Measurements from ENCODE around the gene PAPLN.
A peak's percentile ranks its signal among the peaks of the same experiment; 100 is the strongest.

Gene PAPLN

DNA sequence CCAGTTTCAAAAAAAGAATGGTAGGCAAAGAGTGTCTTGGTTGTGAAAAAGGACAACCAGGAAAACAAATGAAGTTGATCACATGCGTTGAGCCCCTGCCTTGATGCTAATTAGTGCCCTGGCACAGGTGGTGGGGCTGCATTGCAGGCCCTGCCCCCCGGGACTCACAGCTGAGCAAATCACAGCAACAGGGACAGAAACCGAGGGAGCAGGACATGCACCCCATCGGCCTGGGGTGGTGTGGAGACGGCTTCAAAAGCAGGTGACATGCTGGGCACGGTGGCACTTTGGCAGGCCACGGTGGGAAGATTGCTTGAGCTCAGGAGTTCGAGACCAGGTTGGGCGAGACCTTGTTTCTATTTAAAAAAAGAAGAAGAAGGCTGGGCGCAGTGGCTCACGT is 1.1 kb upstream of the PAPLN start:
- no peak for DNase-seq (ENCODE audit: low read depth)
- H3K4me3 ChIP-seq (ENCODE audit: low read length), result no peak overlapping the region
- TF ChIP-seq, protein P1, sequence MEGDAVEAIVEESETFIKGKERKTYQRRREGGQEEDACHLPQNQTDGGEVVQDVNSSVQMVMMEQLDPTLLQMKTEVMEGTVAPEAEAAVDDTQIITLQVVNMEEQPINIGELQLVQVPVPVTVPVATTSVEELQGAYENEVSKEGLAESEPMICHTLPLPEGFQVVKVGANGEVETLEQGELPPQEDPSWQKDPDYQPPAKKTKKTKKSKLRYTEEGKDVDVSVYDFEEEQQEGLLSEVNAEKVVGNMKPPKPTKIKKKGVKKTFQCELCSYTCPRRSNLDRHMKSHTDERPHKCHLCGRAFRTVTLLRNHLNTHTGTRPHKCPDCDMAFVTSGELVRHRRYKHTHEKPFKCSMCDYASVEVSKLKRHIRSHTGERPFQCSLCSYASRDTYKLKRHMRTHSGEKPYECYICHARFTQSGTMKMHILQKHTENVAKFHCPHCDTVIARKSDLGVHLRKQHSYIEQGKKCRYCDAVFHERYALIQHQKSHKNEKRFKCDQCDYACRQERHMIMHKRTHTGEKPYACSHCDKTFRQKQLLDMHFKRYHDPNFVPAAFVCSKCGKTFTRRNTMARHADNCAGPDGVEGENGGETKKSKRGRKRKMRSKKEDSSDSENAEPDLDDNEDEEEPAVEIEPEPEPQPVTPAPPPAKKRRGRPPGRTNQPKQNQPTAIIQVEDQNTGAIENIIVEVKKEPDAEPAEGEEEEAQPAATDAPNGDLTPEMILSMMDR (conservative IDR thresholded peaks at IDR 0.05; ENCODE audit: low read length), result no peak

DNA sequence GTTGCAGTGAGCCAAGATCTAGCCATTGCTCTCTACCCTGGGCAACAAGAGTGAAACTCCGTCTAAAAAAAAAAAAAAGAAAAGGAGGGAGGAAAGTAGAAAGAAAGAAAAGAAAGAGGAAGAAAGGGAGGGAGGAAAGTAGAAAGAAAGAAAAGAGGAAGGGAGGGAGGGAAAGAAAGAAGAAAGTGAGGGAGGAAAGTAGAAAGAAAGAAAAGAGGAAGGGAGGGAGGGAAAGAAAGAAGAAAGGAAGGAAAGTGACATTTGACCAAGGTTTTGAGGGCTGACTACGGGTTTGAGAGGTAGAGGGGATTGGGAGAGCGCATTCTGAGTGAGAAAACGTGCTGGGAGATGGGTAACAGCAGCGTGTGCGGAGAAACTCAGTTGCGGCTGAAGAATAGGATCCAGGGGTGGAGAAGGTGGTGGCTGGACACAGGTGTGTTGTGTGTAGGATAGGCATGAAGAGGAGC is 521 bp upstream of the PAPLN start:
- H3K4me3 ChIP-seq (ENCODE audit: low read length), result no peak overlapping the region

DNA sequence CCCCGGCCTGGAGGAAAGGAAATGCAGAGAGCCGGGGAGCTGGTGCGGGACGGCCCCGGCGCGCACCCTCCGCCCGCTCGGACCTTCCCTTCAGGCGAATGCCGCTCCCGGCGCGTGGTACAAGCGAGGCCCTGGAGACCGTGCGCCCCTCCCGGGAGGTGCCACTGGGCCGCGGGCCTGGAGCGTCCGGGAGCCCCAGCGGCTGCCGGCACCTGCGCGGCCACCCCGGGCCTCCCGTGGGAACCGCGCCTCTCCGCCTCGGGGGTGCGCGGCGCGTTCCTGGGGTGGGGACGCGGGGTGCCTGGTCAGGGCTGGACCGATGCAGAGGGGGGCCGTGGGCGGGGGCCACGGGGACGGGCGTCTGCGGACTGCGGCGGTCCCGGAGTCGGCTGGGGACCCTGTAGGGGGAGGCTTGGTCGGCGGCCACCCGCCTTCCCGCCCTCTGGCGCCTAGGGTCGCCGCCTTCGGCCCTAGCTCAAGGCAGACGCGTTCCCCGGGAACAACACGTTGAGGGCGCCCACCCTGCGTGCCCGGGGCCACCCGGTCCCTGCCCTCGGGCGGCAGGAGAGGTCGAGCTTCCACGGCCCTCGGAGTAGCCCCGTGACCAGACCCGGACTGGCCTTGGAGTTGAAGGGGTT is 599 bp downstream of the PAPLN start:
- TF ChIP-seq, protein P1 (conservative IDR thresholded peaks at IDR 0.05; ENCODE audit: low read length), result no peak
- H3K4me3 ChIP-seq (ENCODE audit: low read length), result peak overlapping the region; percentile 34
- DNase-seq (ENCODE audit: low read depth), result no peak

More for the DNA sequence above, 521 bp upstream of the PAPLN start:
- TF ChIP-seq, protein P1 (conservative IDR thresholded peaks at IDR 0.05; ENCODE audit: low read length), result no peak
- DNase-seq (ENCODE audit: low read depth), result no peak

DNA sequence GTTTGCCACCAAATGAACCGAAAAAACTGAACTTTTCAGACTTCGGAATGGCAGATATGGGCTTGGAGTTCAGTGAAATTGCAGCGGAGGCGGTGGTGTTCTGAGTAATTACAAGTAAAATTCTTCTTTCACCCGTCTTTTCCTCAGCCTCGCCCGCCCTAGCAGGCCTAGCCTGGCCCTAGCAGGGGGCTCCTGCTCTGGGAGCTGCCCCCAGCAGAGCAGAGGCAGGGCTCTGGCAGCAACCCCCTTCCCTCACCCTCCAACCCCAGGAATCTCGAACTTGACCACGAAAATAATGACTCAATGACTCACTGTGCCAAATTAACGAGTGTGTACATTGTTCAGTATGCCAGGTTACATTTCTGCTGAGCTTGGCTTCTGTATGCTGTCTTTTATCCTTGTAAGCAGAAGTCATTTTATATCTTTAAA is 1.1 kb downstream of the PAPLN start:
- H3K4me3 ChIP-seq (ENCODE audit: low read length), result peak overlapping the region; percentile 34
- peak; percentile 70 for DNase-seq (ENCODE audit: low read depth)
- TF ChIP-seq, protein P1 (conservative IDR thresholded peaks at IDR 0.05; ENCODE audit: low read length), result 0 out of 2 replicates have a peak, but pooled peaks have one; percentile 3

DNA sequence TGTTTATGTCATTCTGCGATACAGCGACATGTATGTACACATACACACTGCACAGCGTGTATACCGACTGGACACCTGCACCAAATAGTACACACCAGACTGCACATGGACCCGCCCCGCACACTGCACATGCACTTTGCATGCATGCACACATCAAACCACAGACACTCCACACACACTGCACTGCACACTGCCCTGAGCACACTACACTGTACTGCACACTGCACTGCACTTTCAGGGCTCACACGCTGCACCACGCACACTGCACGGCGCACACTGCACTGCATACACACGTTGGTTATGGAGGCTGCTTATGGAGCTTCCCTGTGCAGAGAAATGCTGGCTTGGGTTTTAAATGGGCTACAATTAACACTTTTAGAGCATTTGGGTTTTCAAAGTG is 1.6 kb downstream of the PAPLN start:
- no peak overlapping the region for H3K4me3 ChIP-seq (ENCODE audit: low read length)
- TF ChIP-seq, protein P1 (conservative IDR thresholded peaks at IDR 0.05; ENCODE audit: low read length), result no peak
- DNase-seq (ENCODE audit: low read depth), result no peak

DNA sequence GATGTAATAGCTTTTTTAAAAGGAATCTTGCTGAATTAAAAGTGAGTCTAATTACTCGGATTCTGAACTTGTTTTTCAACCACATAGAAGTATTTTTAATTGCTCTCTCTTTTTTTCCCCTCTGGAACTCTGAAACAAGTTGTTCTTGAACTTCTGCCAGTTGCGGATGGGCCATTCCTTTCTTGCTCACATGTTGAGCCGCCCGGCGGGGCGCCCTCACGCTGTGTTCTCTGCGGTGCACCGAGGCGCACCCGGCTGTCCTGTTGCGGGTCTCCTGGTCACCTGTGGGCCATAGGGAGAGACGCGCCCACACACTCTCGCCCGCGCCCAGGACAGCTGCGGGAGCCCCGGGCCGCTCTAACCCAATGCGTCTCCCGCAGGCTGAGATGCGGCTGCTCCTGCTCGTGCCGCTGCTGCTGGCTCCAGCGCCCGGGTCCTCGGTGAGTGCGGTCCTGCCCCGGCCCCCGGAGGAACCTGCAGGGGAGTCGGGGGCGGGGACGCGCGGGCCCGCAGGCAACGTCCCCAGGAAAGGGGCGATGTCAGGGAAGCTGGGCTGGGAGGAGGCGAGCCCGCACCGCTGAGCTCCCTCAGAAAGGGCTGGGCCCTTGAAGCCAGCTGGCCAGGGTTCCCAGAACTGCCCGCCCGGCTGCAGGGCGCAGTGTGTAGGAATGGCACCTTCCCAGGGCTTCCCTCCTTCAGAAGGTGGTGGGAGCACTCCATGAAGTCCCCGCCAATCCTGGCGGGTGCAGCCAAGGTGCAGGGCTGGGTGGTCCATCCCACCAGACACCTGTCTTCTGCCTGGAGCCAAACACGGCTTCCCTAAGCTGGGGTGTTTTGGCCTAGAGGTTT is 2.3 kb downstream of the PAPLN start:
- peak overlapping the region; percentile 26 for H3K4me3 ChIP-seq (ENCODE audit: low read length)
- TF ChIP-seq, protein P1 (conservative IDR thresholded peaks at IDR 0.05; ENCODE audit: low read length), result no peak
- DNase-seq (ENCODE audit: low read depth), result peak; percentile 47
